Measurements from ENCODE around the gene DNASE1.
"Not testable (repeated sequence)": the region's sequence is repeated elsewhere in the genome, so short reads cannot be mapped to it uniquely, and the experiment has no call there.

DNASE1 gene

GRCh38 chr16:3654249-3654991 lies at the start of gene DNASE1:
DNASE1 (plus strand) TSS chr16:3654691; CDS start chr16:3655374, 683 bp downstream.
- H3K4me3 ChIP-seq (ENCODE audit: low read depth, low read length): no peak within 1 kb of the TSS
- TF ChIP-seq CTCF (IDR thresholded peaks at IDR 0.05; ENCODE audit: borderline replicate concordance, insufficient read depth, low read depth, low read length): peak; percentile 92

- no peak for TF ChIP-seq CTCF (IDR thresholded peaks at IDR 0.05; ENCODE audit: borderline replicate concordance, insufficient read depth, low read depth, low read length)
These were observed 48.0 kb upstream of the DNASE1 start for GRCh38 chr16:3606441-3606840.

GRCh38 chr16:3607161-3607560 lies 47.3 kb upstream of the DNASE1 start:
- no peak for TF ChIP-seq CTCF (IDR thresholded peaks at IDR 0.05; ENCODE audit: borderline replicate concordance, insufficient read depth, low read depth, low read length)
- H3K4me3 ChIP-seq (ENCODE audit: low read depth, low read length): no peak overlapping the region

More at GRCh38 chr16:3606441-3606840, 48.0 kb upstream of the DNASE1 start:
- no peak overlapping the region for H3K4me3 ChIP-seq (ENCODE audit: low read depth, low read length)

- TF ChIP-seq CTCF (IDR thresholded peaks at IDR 0.05; ENCODE audit: borderline replicate concordance, insufficient read depth, low read depth, low read length): no peak
- no peak overlapping the region for H3K4me3 ChIP-seq (ENCODE audit: low read depth, low read length)
These were observed 46.9 kb upstream of the DNASE1 start for GRCh38 chr16:3607634-3608033.

GRCh38 chr16:3608069-3608468 lies 46.4 kb upstream of the DNASE1 start:
- no peak overlapping the region for H3K4me3 ChIP-seq (ENCODE audit: low read depth, low read length)
- no peak for TF ChIP-seq CTCF (IDR thresholded peaks at IDR 0.05; ENCODE audit: borderline replicate concordance, insufficient read depth, low read depth, low read length)

GRCh38 chr16:3608976-3609375 lies 45.5 kb upstream of the DNASE1 start:
- H3K4me3 ChIP-seq (ENCODE audit: low read depth, low read length): not testable (repeated sequence)

GRCh38 chr16:3609895-3610697 lies 44.4 kb upstream of the DNASE1 start:
- H3K4me3 ChIP-seq (ENCODE audit: low read depth, low read length): peak overlapping the region; percentile 85
- TF ChIP-seq CTCF (IDR thresholded peaks at IDR 0.05; ENCODE audit: borderline replicate concordance, insufficient read depth, low read depth, low read length): no peak

Measured in GM12875 (cell line).